VCaP (cell line): ENCODE data around the gene DUS3L.

Experiments used
- H3K27ac ChIP-seq: fragments of 450-650 bp; 2 replicates; pipeline ENCODE4 v1.5.1; 2017
- CTCF ChIP-seq: fragments of 450-650 bp; conservative IDR thresholded peaks from 2 replicates; pipeline ENCODE4 v1.5.1; 2017; ENCODE audit warnings: mild to moderate bottlenecking, moderate library complexity

DUS3L gene

GRCh38 chr19:5818594-5818993 lies 27.6 kb upstream of the DUS3L start:
- no peak for TF ChIP-seq CTCF
- no peak overlapping the region for H3K27ac ChIP-seq

- H3K27ac ChIP-seq, result no peak overlapping the region
- no peak for TF ChIP-seq CTCF
Measured at GRCh38 chr19:5817218-5817617, 26.3 kb upstream of the DUS3L start.

GRCh38 chr19:5814852-5815246 lies 23.9 kb upstream of the DUS3L start:
- no peak for TF ChIP-seq CTCF
- no peak overlapping the region for H3K27ac ChIP-seq

GRCh38 chr19:5814123-5814851 lies 23.3 kb upstream of the DUS3L start:
- no peak for TF ChIP-seq CTCF
- H3K27ac ChIP-seq, result no peak overlapping the region

GRCh38 chr19:5811117-5811516 lies 20.2 kb upstream of the DUS3L start:
- H3K27ac ChIP-seq, result no peak overlapping the region
- no peak for TF ChIP-seq CTCF

- TF ChIP-seq CTCF, result no peak
- H3K27ac ChIP-seq, result no peak overlapping the region
Measured at GRCh38 chr19:5809469-5809868, 18.5 kb upstream of the DUS3L start.

GRCh38 chr19:5809053-5809452 lies 18.1 kb upstream of the DUS3L start:
- no peak for TF ChIP-seq CTCF
- H3K27ac ChIP-seq, result no peak overlapping the region
